Measurements from ENCODE around the gene CNST. TPM values are rescaled to one million over a fixed set of nuclear protein-coding genes. Genes with fewer than 3 reads are reported as not detected.
A peak's percentile ranks its signal among the peaks of the same experiment; 100 is the strongest.

Gene CNST, protein sequence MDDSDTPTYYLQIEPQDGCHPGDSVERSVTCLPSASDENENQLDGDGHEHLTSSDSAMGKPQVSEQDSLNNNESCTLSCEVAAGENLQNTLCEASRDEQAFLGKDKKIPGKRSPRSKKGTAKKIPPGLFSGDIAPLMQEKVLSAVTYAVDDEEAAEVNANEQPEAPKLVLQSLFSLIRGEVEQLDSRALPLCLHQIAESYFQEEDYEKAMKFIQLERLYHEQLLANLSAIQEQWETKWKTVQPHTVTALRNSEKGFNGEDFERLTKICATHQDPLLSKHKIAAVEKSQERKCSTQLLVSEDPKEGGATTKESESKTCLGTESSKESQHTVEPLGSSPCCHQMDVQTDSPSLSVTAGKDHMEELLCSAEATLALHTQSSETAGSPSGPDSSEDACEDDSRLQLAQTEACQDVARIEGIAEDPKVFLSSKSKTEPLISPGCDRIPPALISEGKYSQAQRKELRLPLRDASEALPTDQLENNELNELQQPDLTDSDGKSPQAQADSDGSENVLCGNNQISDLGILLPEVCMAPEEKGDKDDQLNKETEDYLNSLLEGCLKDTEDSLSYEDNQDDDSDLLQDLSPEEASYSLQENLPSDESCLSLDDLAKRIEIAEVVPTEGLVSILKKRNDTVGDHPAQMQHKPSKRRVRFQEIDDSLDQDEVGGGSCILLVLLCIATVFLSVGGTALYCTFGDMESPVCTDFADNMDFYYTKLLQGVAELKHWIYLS
- 9.9 TPM for polyA plus RNA-seq (2013, experiment 1 of 2)
- 9.6 TPM for polyA plus RNA-seq (2013, experiment 2 of 2)

- H3K9ac ChIP-seq (ENCODE audit: low read depth, low read length), result peak within 1 kb of the TSS; percentile 84
- no peaks in the 10 kb centered on the region for H3K9me3 ChIP-seq (ENCODE audit: insufficient read depth, low read depth, low read length)
- H3K36me3 ChIP-seq (ENCODE audit: insufficient read depth, low read length), result peaks cover 21% of the 10 kb centered on the region
- whole genome bisulfite sequencing, result under 1% methylated on average over 61 of the region's 62 CpGs
- peak within 1 kb of the TSS; percentile 85 for H3K4me3 ChIP-seq (ENCODE audit: low read length)
- peak within 1 kb of the TSS; percentile 74 for H3K27ac ChIP-seq (ENCODE audit: low read depth, low read length)
- H3K4me1 ChIP-seq (ENCODE audit: insufficient read depth, low read length), result no peaks in the 10 kb centered on the region
- no peaks in the 10 kb centered on the region for H3K27me3 ChIP-seq (ENCODE audit: insufficient read depth, low read length)
Observed at GRCh38 chr1:246566128-246566812, at the start of gene CNST, which contains the start of gene TFB2M. CNST (plus strand) TSS chr1:246566456; CDS start chr1:246591563, 25,107 bp downstream. TFB2M (minus strand) TSS chr1:246566261; CDS start chr1:246566138, 123 bp downstream.

DNA sequence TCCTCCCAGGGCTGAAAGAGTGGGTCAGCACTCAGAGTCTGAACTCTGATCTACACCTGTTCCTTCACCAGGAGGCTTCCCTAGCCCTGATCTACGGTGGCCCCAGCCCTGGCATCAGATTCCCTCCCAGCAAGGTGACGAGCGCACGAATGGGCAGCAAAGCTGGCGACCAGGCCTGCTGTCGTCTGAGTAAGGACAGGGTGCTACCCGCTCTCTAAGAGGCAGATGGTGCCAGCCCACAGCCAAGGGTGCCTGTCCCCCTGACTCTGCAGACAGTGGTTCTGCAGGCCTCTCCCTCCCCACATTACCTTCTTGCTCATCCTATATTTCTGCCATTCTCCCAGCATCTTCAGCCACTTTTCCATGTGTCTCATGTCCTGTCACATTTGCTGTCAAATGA, 48.9 kb upstream of the CNST start:
- no peak overlapping the region for H3K9ac ChIP-seq (ENCODE audit: low read depth, low read length)
- 86% methylated on average over 7 of the region's 7 CpGs for WGBS
- peaks cover 28% of the 10 kb centered on the region for H3K9me3 ChIP-seq (ENCODE audit: insufficient read depth, low read depth, low read length)

DNA sequence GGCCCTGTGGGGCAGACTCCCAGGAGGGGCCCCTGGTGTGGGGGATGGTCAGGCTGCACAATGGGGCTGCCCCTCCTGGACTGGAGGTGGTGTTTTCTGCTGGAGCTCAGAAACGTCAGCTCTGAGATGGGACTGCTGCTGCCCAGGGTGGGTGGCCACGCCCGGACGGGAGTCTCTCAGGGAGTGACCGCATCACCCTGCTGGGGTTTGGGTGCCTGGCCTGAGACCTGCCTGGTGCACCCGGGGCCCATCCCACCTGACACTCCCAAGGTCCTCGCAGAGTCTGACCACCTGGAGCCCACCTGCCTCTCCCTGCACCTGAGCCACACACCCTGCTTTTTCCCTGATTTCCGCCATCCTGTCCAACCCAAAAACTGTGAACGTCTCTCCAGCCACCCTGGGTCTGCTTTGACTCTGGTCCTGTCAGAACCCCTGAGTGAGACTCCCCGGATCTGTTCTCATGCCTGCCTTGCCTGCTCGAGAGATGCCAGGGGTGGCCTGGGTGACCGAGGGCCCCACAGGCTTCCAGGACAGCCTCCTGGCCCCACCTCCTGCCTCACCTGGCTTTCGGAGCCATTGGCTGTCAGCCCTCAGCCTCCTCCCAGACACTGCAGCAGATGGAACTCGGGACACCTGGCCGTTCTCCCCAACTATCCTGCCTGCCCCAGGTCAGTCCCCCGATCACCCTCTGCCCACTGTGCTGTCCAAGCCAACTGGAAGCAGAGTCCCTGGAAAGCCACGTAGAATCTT, 47.6 kb upstream of the CNST start:
- Histone ChIP-seq H3K4me1 (ENCODE audit: insufficient read depth, low read length) (no peaks in the 10 kb centered on the region), H3K27me3 (ENCODE audit: insufficient read depth, low read length) (no peaks in the 10 kb centered on the region), H3K27ac (ENCODE audit: low read depth, low read length) (no peak overlapping the region), H3K9me3 (ENCODE audit: insufficient read depth, low read depth, low read length) (peaks cover 31% of the 10 kb centered on the region), H3K36me3 (ENCODE audit: insufficient read depth, low read length) (no peaks in the 10 kb centered on the region), H3K9ac (ENCODE audit: low read depth, low read length) (no peak overlapping the region), H3K4me3 (ENCODE audit: low read length) (no peak overlapping the region)
- WGBS, result 88% methylated on average over 17 of the region's 17 CpGs

More for the DNA sequence above, 48.9 kb upstream of the CNST start:
- Histone ChIP-seq H3K4me3 (ENCODE audit: low read length) (no peak overlapping the region), H3K27me3 (ENCODE audit: insufficient read depth, low read length) (no peaks in the 10 kb centered on the region), H3K36me3 (ENCODE audit: insufficient read depth, low read length) (no peaks in the 10 kb centered on the region), H3K4me1 (ENCODE audit: insufficient read depth, low read length) (no peaks in the 10 kb centered on the region), H3K27ac (ENCODE audit: low read depth, low read length) (no peak overlapping the region)

GRCh38 chr1:246519514-246519913, 46.7 kb upstream of the CNST start:
- no peak overlapping the region for H3K27ac ChIP-seq (ENCODE audit: low read depth, low read length)
- no peaks in the 10 kb centered on the region for H3K4me1 ChIP-seq (ENCODE audit: insufficient read depth, low read length)
- 100% methylated on average over 1 of the region's 1 CpG for WGBS
- no peak overlapping the region for H3K4me3 ChIP-seq (ENCODE audit: low read length)
- no peak overlapping the region for H3K9ac ChIP-seq (ENCODE audit: low read depth, low read length)
- H3K27me3 ChIP-seq (ENCODE audit: insufficient read depth, low read length), result no peaks in the 10 kb centered on the region
- peaks cover 27% of the 10 kb centered on the region for H3K9me3 ChIP-seq (ENCODE audit: insufficient read depth, low read depth, low read length)
- H3K36me3 ChIP-seq (ENCODE audit: insufficient read depth, low read length), result no peaks in the 10 kb centered on the region

GRCh38 chr1:246526380-246526779, 39.9 kb upstream of the CNST start:
- Histone ChIP-seq H3K9ac (ENCODE audit: low read depth, low read length) (no peak overlapping the region), H3K4me3 (ENCODE audit: low read length) (no peak overlapping the region), H3K27me3 (ENCODE audit: insufficient read depth, low read length) (no peaks in the 10 kb centered on the region), H3K4me1 (ENCODE audit: insufficient read depth, low read length) (no peaks in the 10 kb centered on the region), H3K9me3 (ENCODE audit: insufficient read depth, low read depth, low read length) (peaks cover 18% of the 10 kb centered on the region), H3K36me3 (ENCODE audit: insufficient read depth, low read length) (no peaks in the 10 kb centered on the region), H3K27ac (ENCODE audit: low read depth, low read length) (no peak overlapping the region)
- 84% methylated on average over 4 of the region's 4 CpGs for WGBS

- Histone ChIP-seq H3K9me3 (ENCODE audit: insufficient read depth, low read depth, low read length) (peaks cover 19% of the 10 kb centered on the region), H3K4me3 (ENCODE audit: low read length) (no peak overlapping the region), H3K4me1 (ENCODE audit: insufficient read depth, low read length) (no peaks in the 10 kb centered on the region), H3K27me3 (ENCODE audit: insufficient read depth, low read length) (no peaks in the 10 kb centered on the region), H3K9ac (ENCODE audit: low read depth, low read length) (no peak overlapping the region), H3K36me3 (ENCODE audit: insufficient read depth, low read length) (no peaks in the 10 kb centered on the region), H3K27ac (ENCODE audit: low read depth, low read length) (no peak overlapping the region)
- whole genome bisulfite sequencing, result 90% methylated on average over 7 of the region's 7 CpGs
Observed at GRCh38 chr1:246526915-246527314, 39.3 kb upstream of the CNST start.

DNA sequence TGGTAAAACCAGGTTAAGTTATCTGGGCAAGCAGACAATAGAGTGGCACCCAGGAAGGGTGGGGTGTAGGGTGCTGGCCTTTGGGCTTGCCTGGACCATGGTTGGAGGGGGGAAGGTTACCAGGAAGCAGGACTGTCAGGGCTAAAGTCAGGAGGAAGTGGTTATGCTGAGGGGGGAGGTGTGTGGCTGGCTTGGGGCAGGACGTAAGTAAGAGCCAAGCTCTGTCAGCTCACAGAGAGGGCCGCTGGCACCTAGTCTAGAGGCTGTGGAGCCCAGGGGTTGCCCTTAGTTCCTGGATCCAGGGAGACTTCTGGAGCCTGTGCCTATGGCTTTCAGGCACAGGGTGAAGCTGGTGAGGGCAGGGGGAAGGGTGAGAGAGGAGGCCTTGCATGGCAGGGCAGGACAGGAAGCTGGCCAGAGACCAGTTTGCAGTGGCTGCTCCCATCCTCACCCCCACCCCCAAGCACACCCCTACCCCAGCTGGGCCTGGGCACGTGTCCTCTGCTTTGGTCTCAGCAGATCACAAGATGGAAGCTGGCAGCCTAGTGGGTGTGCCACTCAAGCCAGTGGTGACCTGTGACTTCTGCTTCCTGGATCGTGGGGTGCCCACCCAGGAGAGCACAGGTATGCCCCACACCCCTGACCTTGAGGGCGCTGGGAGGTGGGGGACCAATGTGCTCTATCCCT, 38.7 kb upstream of the CNST start:
- Histone ChIP-seq H3K4me3 (ENCODE audit: low read length) (no peak overlapping the region), H3K4me1 (ENCODE audit: insufficient read depth, low read length) (no peaks in the 10 kb centered on the region), H3K36me3 (ENCODE audit: insufficient read depth, low read length) (no peaks in the 10 kb centered on the region), H3K27me3 (ENCODE audit: insufficient read depth, low read length) (no peaks in the 10 kb centered on the region), H3K9ac (ENCODE audit: low read depth, low read length) (no peak overlapping the region), H3K9me3 (ENCODE audit: insufficient read depth, low read depth, low read length) (peaks cover 15% of the 10 kb centered on the region), H3K27ac (ENCODE audit: low read depth, low read length) (no peak overlapping the region)
- 73% methylated on average over 5 of the region's 5 CpGs for WGBS

GRCh38 chr1:246528933-246529731, 37.1 kb upstream of the CNST start:
- no peak overlapping the region for H3K27ac ChIP-seq (ENCODE audit: low read depth, low read length)
- no peaks in the 10 kb centered on the region for H3K36me3 ChIP-seq (ENCODE audit: insufficient read depth, low read length)
- no peaks in the 10 kb centered on the region for H3K27me3 ChIP-seq (ENCODE audit: insufficient read depth, low read length)
- no peak overlapping the region for H3K9ac ChIP-seq (ENCODE audit: low read depth, low read length)
- no peak overlapping the region for H3K4me3 ChIP-seq (ENCODE audit: low read length)
- H3K9me3 ChIP-seq (ENCODE audit: insufficient read depth, low read depth, low read length), result peaks cover 13% of the 10 kb centered on the region
- WGBS, result 74% methylated on average over 8 of the region's 8 CpGs
- no peaks in the 10 kb centered on the region for H3K4me1 ChIP-seq (ENCODE audit: insufficient read depth, low read length)

DNA sequence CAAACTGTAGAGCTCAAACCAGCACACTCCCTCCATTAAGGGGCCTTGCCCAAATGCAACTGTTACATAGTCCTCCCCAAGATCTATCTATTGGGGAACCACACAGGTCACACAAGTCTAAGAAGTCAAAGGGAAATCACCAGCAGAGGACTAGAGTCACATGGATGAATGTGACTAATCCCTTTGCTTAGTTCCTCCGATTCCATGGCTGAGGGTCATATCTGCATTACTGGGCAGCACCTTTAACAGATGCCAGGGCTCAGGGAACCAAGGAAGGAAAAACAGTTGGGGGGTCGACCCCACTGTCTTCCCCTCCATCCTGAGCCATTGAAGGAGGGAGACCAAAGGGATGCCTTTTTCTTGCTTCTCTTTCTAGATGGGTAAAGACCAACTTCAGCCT, 35.8 kb upstream of the CNST start:
- 49% methylated on average over 2 of the region's 2 CpGs for WGBS
- Histone ChIP-seq H3K27ac (ENCODE audit: low read depth, low read length) (no peak overlapping the region), H3K4me1 (ENCODE audit: insufficient read depth, low read length) (no peaks in the 10 kb centered on the region), H3K9me3 (ENCODE audit: insufficient read depth, low read depth, low read length) (peaks cover 13% of the 10 kb centered on the region), H3K27me3 (ENCODE audit: insufficient read depth, low read length) (no peaks in the 10 kb centered on the region), H3K9ac (ENCODE audit: low read depth, low read length) (no peak overlapping the region), H3K36me3 (ENCODE audit: insufficient read depth, low read length) (no peaks in the 10 kb centered on the region), H3K4me3 (ENCODE audit: low read length) (no peak overlapping the region)

- Histone ChIP-seq H3K27me3 (ENCODE audit: insufficient read depth, low read length) (no peaks in the 10 kb centered on the region), H3K9ac (ENCODE audit: low read depth, low read length) (no peak overlapping the region), H3K36me3 (ENCODE audit: insufficient read depth, low read length) (no peaks in the 10 kb centered on the region), H3K4me1 (ENCODE audit: insufficient read depth, low read length) (no peaks in the 10 kb centered on the region), H3K27ac (ENCODE audit: low read depth, low read length) (no peak overlapping the region), H3K9me3 (ENCODE audit: insufficient read depth, low read depth, low read length) (peaks cover 13% of the 10 kb centered on the region), H3K4me3 (ENCODE audit: low read length) (no peak overlapping the region)
- no CpG with 5 or more reads among the region's 1 CpG for whole genome bisulfite sequencing
Observed at GRCh38 chr1:246532519-246532918, 33.7 kb upstream of the CNST start.

All from HUES64 (cell line).